Measurements from ENCODE around the gene ANKRD6. TPM values are rescaled to one million over a fixed set of nuclear protein-coding genes. Genes with fewer than 3 reads are reported as not detected.

The ANKRD6 gene
- total RNA-seq, 2 experiments from 2014 or later: 3.9 to 4.7 TPM

GRCh38 chr6:89411145-89412070 lies 21.5 kb upstream of the ANKRD6 start:
- ChIA-PET CTCF (interaction anchor here (0.6 to 2.6 kb wide), 3 partner anchors 10 to 61 kb away, joined by 3 to 14 read pairs (median 7); no protein-coding TSS in a partner anchor), POLR2A (interaction anchor here (0.7 to 1.8 kb wide), 2 partner anchors 58 to 229 kb away, joined by 4 read pairs; no protein-coding TSS in a partner anchor)

- ChIA-PET CTCF (interaction anchor here (1.2 to 2.6 kb wide), 2 partner anchors 10 to 40 kb away, joined by 3 to 14 read pairs; no protein-coding TSS in a partner anchor), POLR2A (interaction anchor here (0.7 to 1.8 kb wide), 2 partner anchors 27 to 59 kb away, joined by 3 to 4 read pairs; no protein-coding TSS in a partner anchor)
These were observed 20.6 kb upstream of the ANKRD6 start, which contains the start of gene RRAGD for GRCh38 chr6:89412071-89413005. Gene RRAGD (minus strand): TSS chr6:89412273. CDS start chr6:89411993, 280 bp downstream.

DNA sequence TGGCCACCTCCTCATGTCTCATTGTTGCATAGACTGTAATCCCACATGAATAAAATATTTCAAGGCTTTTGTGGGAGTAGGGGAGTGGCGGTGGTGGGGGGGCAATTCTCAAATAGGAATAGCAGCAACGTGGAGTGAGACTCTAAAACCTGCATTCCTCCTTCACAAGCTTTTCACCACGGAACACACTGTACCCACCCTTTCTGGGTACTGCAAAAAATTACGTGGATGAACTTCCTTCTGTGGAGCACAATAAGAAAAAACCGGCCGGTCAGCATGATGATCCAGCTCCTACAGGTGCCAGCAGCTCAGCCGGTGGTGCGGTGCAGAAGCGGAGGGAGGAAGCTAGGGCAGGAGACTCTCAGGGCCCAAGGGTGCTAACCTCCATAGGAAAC lies 19.9 kb upstream of the ANKRD6 start:
- CTCF ChIA-PET: no interaction called here
- POLR2A ChIA-PET: interaction anchor here (0.7 kb wide), 1 partner anchor 28 kb away, joined by 3 read pairs; no protein-coding TSS in a partner anchor

- POLR2A ChIA-PET: no interaction called here
- CTCF ChIA-PET: no interaction called here
These were observed 18.7 kb upstream of the ANKRD6 start for GRCh38 chr6:89414215-89414614.

DNA sequence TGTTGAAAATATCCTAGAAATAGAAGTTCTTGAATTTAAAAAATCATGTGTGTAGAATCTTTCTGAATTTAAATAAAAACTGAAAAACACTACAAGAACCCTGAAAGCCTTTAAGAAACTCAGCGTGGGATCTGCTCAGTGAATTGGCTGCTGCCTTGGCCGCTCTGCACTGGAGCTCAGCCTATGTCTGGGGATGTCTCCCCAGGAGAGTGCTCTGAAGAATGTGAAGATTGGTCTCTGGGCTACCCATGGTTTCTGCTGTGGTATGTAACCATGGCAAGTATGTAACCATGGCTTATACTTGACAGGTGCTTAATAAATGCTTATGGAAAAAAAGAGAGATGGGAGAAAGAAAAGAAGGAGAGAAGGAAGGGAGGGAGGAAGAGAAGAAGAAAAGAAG lies 17.8 kb upstream of the ANKRD6 start:
- ChIA-PET CTCF (interaction anchor here (0.6 kb wide), 1 partner anchor 39 kb away, joined by 4 read pairs; no protein-coding TSS in a partner anchor), POLR2A (no interaction called here)

GRCh38 chr6:89416796-89417195 lies 16.2 kb upstream of the ANKRD6 start:
- ChIA-PET CTCF (interaction anchor here (0.7 to 1.6 kb wide), 2 partner anchors 16 to 45 kb away, joined by 3 to 4 read pairs; partner anchors contain the start of gene ANKRD6), POLR2A (no interaction called here)

DNA sequence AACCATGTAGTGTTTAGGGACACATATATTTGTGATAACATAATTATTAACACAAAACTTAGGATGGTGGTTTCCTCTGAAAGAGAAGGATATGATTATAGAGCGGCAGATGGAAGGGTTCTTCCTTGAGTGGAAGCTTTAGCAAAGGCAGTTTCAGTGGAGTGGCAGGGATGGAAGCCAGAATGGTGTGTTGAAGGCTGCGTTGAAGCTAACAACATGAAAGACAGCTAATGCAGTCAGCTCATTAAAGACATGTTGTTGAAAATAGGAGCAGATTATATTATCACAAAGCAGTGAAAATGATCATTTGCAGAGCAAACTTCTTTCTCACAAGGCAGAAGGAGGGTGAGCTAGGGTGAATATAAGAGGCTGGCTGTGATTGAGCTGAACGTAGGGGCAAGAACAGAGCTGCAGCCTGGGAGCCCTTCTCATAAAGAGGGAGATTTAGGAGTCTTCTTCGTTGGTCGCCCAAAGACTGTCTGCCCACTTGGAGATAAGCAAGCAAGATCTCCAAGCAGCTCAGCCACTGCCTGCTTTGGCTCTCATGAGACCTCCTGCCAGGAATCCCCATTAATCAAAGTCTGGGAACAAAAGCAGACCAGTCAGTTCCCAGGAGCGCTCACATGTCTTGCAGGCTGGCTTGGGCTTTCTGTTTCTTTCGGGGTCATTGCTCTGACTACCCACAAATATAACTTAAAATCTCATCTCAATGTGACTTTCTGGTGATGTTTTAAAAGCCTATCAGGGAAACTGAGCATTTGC lies 2.6 kb upstream of the ANKRD6 start:
- POLR2A ChIA-PET: no interaction called here
- CTCF ChIA-PET: interaction anchor here (1.1 to 2.6 kb wide), 3 partner anchors 58 to 179 kb away, joined by 3 to 16 read pairs (median 3); no protein-coding TSS in a partner anchor

- POLR2A ChIA-PET: no interaction called here
- CTCF ChIA-PET: interaction anchor here (0.8 to 2.6 kb wide), 7 partner anchors 10 to 205 kb away, joined by 3 to 16 read pairs (median 4); partner anchors contain the start of gene LYRM2
These were observed 549 bp downstream of the ANKRD6 start for GRCh38 chr6:89433252-89434149.

GRCh38 chr6:89434150-89434499 lies 1.2 kb downstream of the ANKRD6 start:
- CTCF ChIA-PET: interaction anchor here (0.8 kb wide), 1 partner anchor 175 kb away, joined by 4 read pairs; no protein-coding TSS in a partner anchor
- POLR2A ChIA-PET: no interaction called here

- ChIA-PET POLR2A (no interaction called here), CTCF (no interaction called here)
These were observed 2.0 kb downstream of the ANKRD6 start for GRCh38 chr6:89434954-89435353.

- POLR2A ChIA-PET: interaction anchor here (0.6 kb wide), 1 partner anchor 1732 kb away, joined by 3 read pairs; no protein-coding TSS in a partner anchor
These were observed 3.3 kb downstream of the ANKRD6 start for GRCh38 chr6:89436226-89436625.

DNA sequence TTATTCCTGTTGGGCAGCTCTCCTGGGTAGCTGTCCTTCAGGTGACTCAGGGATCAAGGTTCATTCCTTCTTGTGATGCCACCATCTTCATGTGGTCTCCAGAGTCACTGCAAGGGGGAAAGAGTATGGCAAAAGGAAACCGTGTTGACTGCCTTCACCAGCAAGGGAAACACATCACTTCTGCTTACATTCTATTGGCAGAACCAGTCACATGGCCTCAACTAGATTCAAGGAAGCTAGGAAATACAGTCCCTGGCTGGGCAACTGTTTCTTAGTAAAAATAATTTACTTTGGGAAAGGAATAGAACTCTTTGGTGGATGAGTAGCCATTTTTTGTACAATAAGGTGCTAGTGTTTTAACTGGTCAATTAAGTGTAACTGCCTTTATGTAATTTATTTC lies 5.3 kb downstream of the ANKRD6 start:
- POLR2A ChIA-PET: no interaction called here
- CTCF ChIA-PET: interaction anchor here (1.3 kb wide), 1 partner anchor 172 kb away, joined by 9 read pairs; no protein-coding TSS in a partner anchor

More at GRCh38 chr6:89436226-89436625, 3.3 kb downstream of the ANKRD6 start:
- CTCF ChIA-PET: interaction anchor here (1.1 kb wide), 1 partner anchor 173 kb away, joined by 3 read pairs; no protein-coding TSS in a partner anchor

- ChIA-PET POLR2A (no interaction called here), CTCF (no interaction called here)
These were observed 6.1 kb downstream of the ANKRD6 start for GRCh38 chr6:89439014-89439413.

DNA sequence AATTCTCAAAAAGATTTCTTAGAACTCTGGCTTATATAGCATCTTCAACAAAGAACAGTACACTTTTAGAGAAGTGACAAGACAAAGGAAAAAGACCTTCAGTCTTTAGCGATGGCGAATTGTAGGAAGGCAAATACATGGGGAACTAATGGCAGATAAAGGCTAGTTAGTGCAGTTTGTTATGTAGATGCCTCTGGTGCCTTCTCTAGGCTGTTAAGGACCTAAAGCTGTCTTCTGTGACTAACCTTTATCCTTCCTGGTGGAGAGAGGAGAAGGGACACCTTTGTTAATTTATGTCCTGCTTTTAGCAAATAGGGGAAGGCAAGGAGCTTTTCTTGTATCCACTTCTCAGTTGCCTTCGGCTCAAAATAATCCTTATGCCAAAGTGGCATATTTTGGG lies 7.2 kb downstream of the ANKRD6 start:
- CTCF ChIA-PET: interaction anchor here (0.8 kb wide), 1 partner anchor 170 kb away, joined by 4 read pairs; no protein-coding TSS in a partner anchor
- POLR2A ChIA-PET: no interaction called here

- ChIA-PET CTCF (interaction anchor here (1.0 to 1.4 kb wide), 2 partner anchors 11 to 167 kb away, joined by 3 read pairs; partner anchors contain the start of gene ANKRD6), POLR2A (no interaction called here)
These were observed 10.7 kb downstream of the ANKRD6 start for GRCh38 chr6:89443658-89444057.

DNA sequence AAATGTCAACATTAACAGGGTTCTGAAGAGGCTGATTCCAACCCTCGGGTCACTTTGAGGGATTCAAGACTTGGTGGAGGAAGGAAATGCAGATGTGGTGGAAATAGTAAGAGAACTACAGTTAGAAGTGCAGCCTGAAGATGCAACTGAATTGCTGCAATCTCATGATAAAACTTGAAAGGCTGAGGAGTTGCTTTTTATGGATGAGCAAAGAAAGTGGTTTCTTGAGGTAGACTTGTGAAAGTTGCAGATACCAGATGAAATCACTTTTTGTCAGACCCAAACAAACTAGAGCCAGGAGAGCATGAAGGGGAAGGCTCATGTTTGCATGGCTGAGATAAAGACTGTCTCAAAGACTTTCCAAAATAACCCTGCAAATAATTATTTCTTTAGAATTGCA lies 16.2 kb downstream of the ANKRD6 start:
- ChIA-PET POLR2A (no interaction called here), CTCF (no interaction called here)

GRCh38 chr6:89452281-89452680 lies 19.3 kb downstream of the ANKRD6 start:
- ChIA-PET POLR2A (no interaction called here), CTCF (no interaction called here)

- ChIA-PET CTCF (no interaction called here), POLR2A (no interaction called here)
These were observed 21.3 kb downstream of the ANKRD6 start for GRCh38 chr6:89454300-89454699.

Data from activated CD8-positive, alpha-beta memory T cell treated with anti-CD3 and anti-CD28 coated beads for 36 hours (primary cell).